ENCODE results near the gene TAS2R39. TPM values are rescaled to one million over a fixed set of nuclear protein-coding genes. Genes with fewer than 3 reads are reported as not detected.
"Not testable (repeated sequence)": the region's sequence is repeated elsewhere in the genome, so short reads cannot be mapped to it uniquely, and the experiment has no call there.

The TAS2R39 gene
- total RNA-seq (not detected), polyA plus RNA-seq (not detected)

- Histone ChIP-seq H3K4me3 (ENCODE audit: low read depth, low read length) (no peak within 1 kb of the TSS), H3K4me1 (ENCODE audit: control insufficient read depth, insufficient read depth, low read length, poor library complexity, severe bottlenecking) (no peaks in the 10 kb centered on the region), H3K27ac (ENCODE audit: insufficient read depth, low read length, poor library complexity, severe bottlenecking) (no peak within 1 kb of the TSS), H3K36me3 (ENCODE audit: control insufficient read depth, insufficient read depth, low read length) (no peaks in the 10 kb centered on the region), H3K9me3 (ENCODE audit: control insufficient read depth in 2 of 2, low read length in 2 of 2) (peaks cover 0 to 5% of the 10 kb centered on the region in 2 experiments), H3K27me3 (ENCODE audit: control insufficient read depth, insufficient read depth, low read length) (peaks cover 8% of the 10 kb centered on the region)
- Mint-ChIP-seq H3K36me3 (no peaks in the 10 kb centered on the region), H3K4me3 (no peak within 1 kb of the TSS), H3K9me3 (peaks cover 1 to 12% (median 4%) of the 10 kb centered on the region in 7 donors), H3K27me3 (peaks cover 20% of the 10 kb centered on the region), H3K4me1 (no peaks in the 10 kb centered on the region), H3K27ac (no peak within 1 kb of the TSS)
- DNase-seq (no peak), ATAC-seq (ENCODE audit: low read depth in 2 of 2) (no peak)
Measured at GRCh38 chr7:143183024-143183423, at the start of gene TAS2R39. Gene TAS2R39 (plus strand): TSS chr7:143183419. CDS start chr7:143183419, 0 bp downstream.

GRCh38 chr7:143147070-143147469 is 36.1 kb upstream of the TAS2R39 start:
- H3K27me3 ChIP-seq (ENCODE audit: control insufficient read depth, insufficient read depth, low read length), result no peaks in the 10 kb centered on the region
- DNase-seq (no peak), ATAC-seq (ENCODE audit: low read depth in 2 of 2) (no peak)
- Mint-ChIP-seq H3K27ac (no peak overlapping the region), H3K4me3 (no peak overlapping the region), H3K27me3 (peaks cover 11% of the 10 kb centered on the region), H3K36me3 (no peaks in the 10 kb centered on the region), H3K4me1 (no peaks in the 10 kb centered on the region), H3K9me3 (peaks cover 0 to 12% (median 3%) of the 10 kb centered on the region in 7 donors)
- no peak overlapping the region for H3K27ac ChIP-seq (ENCODE audit: insufficient read depth, low read length, poor library complexity, severe bottlenecking)
- H3K4me1 ChIP-seq (ENCODE audit: control insufficient read depth, insufficient read depth, low read length, poor library complexity, severe bottlenecking), result no peaks in the 10 kb centered on the region
- H3K36me3 ChIP-seq (ENCODE audit: control insufficient read depth, insufficient read depth, low read length), result no peaks in the 10 kb centered on the region
- peaks cover 0 to 3% of the 10 kb centered on the region in 2 experiments for H3K9me3 ChIP-seq (ENCODE audit: control insufficient read depth in 2 of 2, low read length in 2 of 2)
- H3K4me3 ChIP-seq (ENCODE audit: low read depth, low read length), result no peak overlapping the region

- H3K27ac ChIP-seq (ENCODE audit: insufficient read depth, low read length, poor library complexity, severe bottlenecking), result no peak overlapping the region
- peaks cover 0 to 3% of the 10 kb centered on the region in 2 experiments for H3K9me3 ChIP-seq (ENCODE audit: control insufficient read depth in 2 of 2, low read length in 2 of 2)
- H3K4me3 Mint-ChIP-seq, result no peak overlapping the region
- ATAC-seq (ENCODE audit: low read depth in 2 of 2) (no peak), DNase-seq (no peak)
- H3K27me3 ChIP-seq (ENCODE audit: control insufficient read depth, insufficient read depth, low read length), result no peaks in the 10 kb centered on the region
- no peaks in the 10 kb centered on the region for H3K36me3 ChIP-seq (ENCODE audit: control insufficient read depth, insufficient read depth, low read length)
- H3K36me3 Mint-ChIP-seq, result no peaks in the 10 kb centered on the region
- no peaks in the 10 kb centered on the region for H3K4me1 Mint-ChIP-seq
- peaks cover 11% of the 10 kb centered on the region for H3K27me3 Mint-ChIP-seq
- no peak overlapping the region for H3K27ac Mint-ChIP-seq
- peaks cover 0 to 12% (median 3%) of the 10 kb centered on the region in 7 donors for H3K9me3 Mint-ChIP-seq
- no peaks in the 10 kb centered on the region for H3K4me1 ChIP-seq (ENCODE audit: control insufficient read depth, insufficient read depth, low read length, poor library complexity, severe bottlenecking)
- no peak overlapping the region for H3K4me3 ChIP-seq (ENCODE audit: low read depth, low read length)
Measured at GRCh38 chr7:143148050-143148449, 35.2 kb upstream of the TAS2R39 start.

GRCh38 chr7:143148651-143149050 is 34.6 kb upstream of the TAS2R39 start:
- H3K4me3 ChIP-seq (ENCODE audit: low read depth, low read length), result no peak overlapping the region
- Mint-ChIP-seq H3K27ac (no peak overlapping the region), H3K36me3 (no peaks in the 10 kb centered on the region), H3K9me3 (peaks cover 0 to 12% (median 3%) of the 10 kb centered on the region in 7 donors), H3K4me3 (no peak overlapping the region), H3K4me1 (no peaks in the 10 kb centered on the region), H3K27me3 (peaks cover 7% of the 10 kb centered on the region)
- peaks cover 0 to 3% of the 10 kb centered on the region in 2 experiments for H3K9me3 ChIP-seq (ENCODE audit: control insufficient read depth in 2 of 2, low read length in 2 of 2)
- no peak for DNase-seq
- no peaks in the 10 kb centered on the region for H3K27me3 ChIP-seq (ENCODE audit: control insufficient read depth, insufficient read depth, low read length)
- H3K36me3 ChIP-seq (ENCODE audit: control insufficient read depth, insufficient read depth, low read length), result no peaks in the 10 kb centered on the region
- H3K27ac ChIP-seq (ENCODE audit: insufficient read depth, low read length, poor library complexity, severe bottlenecking), result no peak overlapping the region
- no peak for ATAC-seq (ENCODE audit: low read depth in 2 of 2)
- H3K4me1 ChIP-seq (ENCODE audit: control insufficient read depth, insufficient read depth, low read length, poor library complexity, severe bottlenecking), result no peaks in the 10 kb centered on the region

- H3K4me3 Mint-ChIP-seq, H3K36me3 Mint-ChIP-seq, H3K4me1 Mint-ChIP-seq: not testable (repeated sequence)
Measured at GRCh38 chr7:143150696-143151095, 32.5 kb upstream of the TAS2R39 start.

GRCh38 chr7:143158617-143159016 is 24.6 kb upstream of the TAS2R39 start:
- DNase-seq; H3K9me3 Mint-ChIP-seq; H3K36me3 ChIP-seq (ENCODE audit: control insufficient read depth, insufficient read depth, low read length); H3K27me3 Mint-ChIP-seq; H3K36me3 Mint-ChIP-seq; ATAC-seq (ENCODE audit: low read depth in 2 of 2); H3K27ac ChIP-seq (ENCODE audit: insufficient read depth, low read length, poor library complexity, severe bottlenecking); H3K27ac Mint-ChIP-seq; H3K4me1 Mint-ChIP-seq; H3K4me1 ChIP-seq (ENCODE audit: control insufficient read depth, insufficient read depth, low read length, poor library complexity, severe bottlenecking); H3K4me3 ChIP-seq (ENCODE audit: low read depth, low read length); H3K9me3 ChIP-seq (ENCODE audit: control insufficient read depth in 2 of 2, low read length in 2 of 2); H3K4me3 Mint-ChIP-seq; H3K27me3 ChIP-seq (ENCODE audit: control insufficient read depth, insufficient read depth, low read length): not testable (repeated sequence)

More at GRCh38 chr7:143150696-143151095, 32.5 kb upstream of the TAS2R39 start:
- DNase-seq; H3K27me3 ChIP-seq (ENCODE audit: control insufficient read depth, insufficient read depth, low read length); ATAC-seq (ENCODE audit: low read depth in 2 of 2); H3K27me3 Mint-ChIP-seq; H3K27ac Mint-ChIP-seq; H3K4me1 ChIP-seq (ENCODE audit: control insufficient read depth, insufficient read depth, low read length, poor library complexity, severe bottlenecking); H3K9me3 ChIP-seq (ENCODE audit: control insufficient read depth in 2 of 2, low read length in 2 of 2); H3K36me3 ChIP-seq (ENCODE audit: control insufficient read depth, insufficient read depth, low read length); H3K4me3 ChIP-seq (ENCODE audit: low read depth, low read length); H3K27ac ChIP-seq (ENCODE audit: insufficient read depth, low read length, poor library complexity, severe bottlenecking): not testable (repeated sequence)
- peaks cover 0 to 12% (median 3%) of the 10 kb centered on the region in 7 donors for H3K9me3 Mint-ChIP-seq

GRCh38 chr7:143171697-143172096 is 11.5 kb upstream of the TAS2R39 start:
- ATAC-seq (ENCODE audit: low read depth in 2 of 2), result no peak
- no peak overlapping the region for H3K27ac ChIP-seq (ENCODE audit: insufficient read depth, low read length, poor library complexity, severe bottlenecking)
- H3K9me3 Mint-ChIP-seq, result peaks cover 0 to 6% (median under 1%) of the 10 kb centered on the region in 7 donors
- H3K9me3 ChIP-seq (ENCODE audit: control insufficient read depth in 2 of 2, low read length in 2 of 2), result no peaks in the 10 kb centered on the region
- no peaks in the 10 kb centered on the region for H3K36me3 Mint-ChIP-seq
- DNase-seq, result no peak
- no peaks in the 10 kb centered on the region for H3K4me1 Mint-ChIP-seq
- H3K27ac Mint-ChIP-seq, result no peak overlapping the region
- H3K36me3 ChIP-seq (ENCODE audit: control insufficient read depth, insufficient read depth, low read length), result no peaks in the 10 kb centered on the region
- peaks cover 23% of the 10 kb centered on the region for H3K27me3 Mint-ChIP-seq
- H3K4me1 ChIP-seq (ENCODE audit: control insufficient read depth, insufficient read depth, low read length, poor library complexity, severe bottlenecking), result no peaks in the 10 kb centered on the region
- H3K4me3 ChIP-seq (ENCODE audit: low read depth, low read length), result no peak overlapping the region
- no peak overlapping the region for H3K4me3 Mint-ChIP-seq
- no peaks in the 10 kb centered on the region for H3K27me3 ChIP-seq (ENCODE audit: control insufficient read depth, insufficient read depth, low read length)

GRCh38 chr7:143172354-143172753 is 10.9 kb upstream of the TAS2R39 start:
- ATAC-seq (ENCODE audit: low read depth in 2 of 2) (no peak), DNase-seq (no peak)
- Histone ChIP-seq H3K27ac (ENCODE audit: insufficient read depth, low read length, poor library complexity, severe bottlenecking) (no peak overlapping the region), H3K9me3 (ENCODE audit: control insufficient read depth in 2 of 2, low read length in 2 of 2) (peaks cover 3% of the 10 kb centered on the region in 2 experiments), H3K4me3 (ENCODE audit: low read depth, low read length) (no peak overlapping the region), H3K4me1 (ENCODE audit: control insufficient read depth, insufficient read depth, low read length, poor library complexity, severe bottlenecking) (no peaks in the 10 kb centered on the region), H3K27me3 (ENCODE audit: control insufficient read depth, insufficient read depth, low read length) (no peaks in the 10 kb centered on the region), H3K36me3 (ENCODE audit: control insufficient read depth, insufficient read depth, low read length) (no peaks in the 10 kb centered on the region)
- Mint-ChIP-seq H3K4me3 (no peak overlapping the region), H3K36me3 (no peaks in the 10 kb centered on the region), H3K27me3 (peaks cover 23% of the 10 kb centered on the region), H3K4me1 (no peaks in the 10 kb centered on the region), H3K27ac (no peak overlapping the region), H3K9me3 (peaks cover 0 to 6% (median 2%) of the 10 kb centered on the region in 7 donors)
